PFSK-1 (cell line): Measurements from ENCODE around the gene DRP2.

Source experiments
- FOXP2 ChIP-seq: optimal IDR thresholded peaks from 2 replicates; pipeline ENCODE3; 2011; ENCODE audit warnings: borderline replicate concordance, control low read depth, inconsistent platforms; ENCODE audit not compliant: insufficient read depth; ENCODE audit errors: extremely low read length, extremely low read depth
- POLR2AphosphoS5 ChIP-seq: IDR thresholded peaks from 2 replicates; pipeline ENCODE4 v1.6.1; 2012; ENCODE audit warnings: low read depth, mild to moderate bottlenecking, control low read depth, low read length, moderate library complexity
- REST ChIP-seq, 2 experiments: IDR thresholded peaks; 2 replicates each; pipeline versions ENCODE4 v1.6.1 to v1.8.0; 2011 to 2012; ENCODE audit warnings: low read depth in 2 of 2, low read length in 2 of 2, control low read depth in 1 of 2, inconsistent platforms in 1 of 2, mild to moderate bottlenecking in 1 of 2, moderate library complexity in 1 of 2; ENCODE audit not compliant: insufficient read depth in 1 of 2
- SIN3A ChIP-seq: IDR thresholded peaks from 2 replicates; pipeline ENCODE4 v1.6.1; 2012; ENCODE audit warnings: mild to moderate bottlenecking, low read length, moderate library complexity, borderline replicate concordance; ENCODE audit not compliant: insufficient read depth
- TAF1 ChIP-seq: IDR thresholded peaks from 2 replicates; pipeline ENCODE4 v1.6.1; 2012; ENCODE audit warnings: low read length, control low read depth, borderline replicate concordance; ENCODE audit not compliant: insufficient read depth

The DRP2 gene

GRCh38 chrX:101191217-101191750 is 28.3 kb upstream of the DRP2 start:
- TF ChIP-seq SIN3A (no peak), REST (IDR thresholded peaks at IDR 0.05; ENCODE audit: insufficient read depth in 1 of 2, low read depth in 2 of 2, low read length in 2 of 2) (no peak), TAF1 (no peak), FOXP2 (no peak), POLR2AphosphoS5 (no peak)

DNA sequence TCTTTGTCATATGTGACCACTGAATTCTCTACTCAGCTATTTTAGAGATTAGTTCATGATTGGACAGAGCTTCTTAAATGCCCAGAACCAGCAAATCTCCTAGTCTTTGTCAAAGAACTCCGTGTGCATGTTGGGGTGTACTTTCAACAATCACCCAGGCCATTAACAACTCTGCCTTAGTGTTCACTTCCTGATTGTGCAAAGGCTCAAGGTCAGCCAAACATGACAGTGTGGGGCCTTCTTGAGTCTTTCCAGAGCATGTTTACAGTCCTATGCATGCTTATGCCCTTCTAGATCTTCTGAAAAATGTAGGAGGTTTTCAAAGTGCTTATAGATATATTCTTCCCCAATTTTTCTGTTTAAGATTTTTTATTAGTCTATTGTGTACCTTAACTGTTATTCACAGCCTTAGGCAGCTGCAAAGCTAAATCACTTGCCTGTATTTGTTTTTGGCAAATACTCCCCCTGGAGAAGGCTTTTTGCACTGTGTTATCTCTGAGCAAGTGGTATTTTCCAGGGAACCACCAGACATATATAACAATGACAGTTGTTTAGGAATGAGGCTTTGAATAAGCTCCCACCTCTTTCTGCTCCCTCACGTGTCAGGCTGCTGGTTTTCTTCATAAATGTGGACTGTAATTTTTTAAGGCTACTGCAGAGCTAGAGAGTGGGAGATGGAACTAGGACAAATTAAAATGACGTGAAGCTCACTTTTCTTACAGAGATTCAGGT is 24.0 kb upstream of the DRP2 start:
- TF ChIP-seq SIN3A (no peak), TAF1 (no peak), REST (IDR thresholded peaks at IDR 0.05; ENCODE audit: insufficient read depth in 1 of 2, low read depth in 2 of 2, low read length in 2 of 2) (no peak), POLR2AphosphoS5 (no peak), FOXP2 (no peak)

GRCh38 chrX:101203761-101204351 is 15.7 kb upstream of the DRP2 start:
- TF ChIP-seq SIN3A (no peak), FOXP2 (no peak), POLR2AphosphoS5 (no peak), TAF1 (no peak), REST (IDR thresholded peaks at IDR 0.05; ENCODE audit: insufficient read depth in 1 of 2, low read depth in 2 of 2, low read length in 2 of 2) (no peak)

- TF ChIP-seq TAF1 (no peak), FOXP2 (no peak), POLR2AphosphoS5 (no peak)
Observed at GRCh38 chrX:101206471-101206870, 13.1 kb upstream of the DRP2 start.

GRCh38 chrX:101208152-101208905 is 11.3 kb upstream of the DRP2 start:
- no peak for TF ChIP-seq POLR2AphosphoS5

DNA sequence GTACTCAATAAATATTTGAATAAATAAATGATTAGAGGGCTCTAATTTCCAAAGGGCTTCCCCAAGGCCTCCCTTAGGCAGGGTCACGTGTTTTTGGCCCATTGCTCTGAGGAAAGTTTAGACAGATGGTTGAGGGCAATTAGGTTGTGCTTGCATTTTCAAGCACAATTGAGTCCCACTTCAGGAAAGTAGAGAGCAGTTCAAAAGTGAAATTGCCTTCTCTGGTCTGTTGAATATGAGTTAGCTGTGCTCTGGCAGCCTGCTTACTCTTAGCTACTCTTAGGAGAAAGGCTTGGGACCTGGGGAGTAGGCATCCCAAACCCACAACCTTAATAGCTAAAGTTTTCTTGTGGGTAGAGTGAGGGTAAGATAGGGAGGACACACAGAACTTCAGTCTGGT is 9.0 kb upstream of the DRP2 start:
- TF ChIP-seq SIN3A, result no peak
- TF ChIP-seq FOXP2, result no peak
- TF ChIP-seq POLR2AphosphoS5, result no peak
- no peak for TF ChIP-seq REST (IDR thresholded peaks at IDR 0.05; ENCODE audit: insufficient read depth in 1 of 2, low read depth in 2 of 2, low read length in 2 of 2)
- TF ChIP-seq TAF1, result no peak
